ENCODE results near the gene KRT74. TPM values are rescaled to one million over a fixed set of nuclear protein-coding genes. Genes with fewer than 3 reads are reported as not detected.

KRT74 gene
- total and polyA plus RNA-seq, 9 of the 15 experiments (the other 6 are each of a cell fraction or from before 2014, with no cell fraction given), result not detected

DNA sequence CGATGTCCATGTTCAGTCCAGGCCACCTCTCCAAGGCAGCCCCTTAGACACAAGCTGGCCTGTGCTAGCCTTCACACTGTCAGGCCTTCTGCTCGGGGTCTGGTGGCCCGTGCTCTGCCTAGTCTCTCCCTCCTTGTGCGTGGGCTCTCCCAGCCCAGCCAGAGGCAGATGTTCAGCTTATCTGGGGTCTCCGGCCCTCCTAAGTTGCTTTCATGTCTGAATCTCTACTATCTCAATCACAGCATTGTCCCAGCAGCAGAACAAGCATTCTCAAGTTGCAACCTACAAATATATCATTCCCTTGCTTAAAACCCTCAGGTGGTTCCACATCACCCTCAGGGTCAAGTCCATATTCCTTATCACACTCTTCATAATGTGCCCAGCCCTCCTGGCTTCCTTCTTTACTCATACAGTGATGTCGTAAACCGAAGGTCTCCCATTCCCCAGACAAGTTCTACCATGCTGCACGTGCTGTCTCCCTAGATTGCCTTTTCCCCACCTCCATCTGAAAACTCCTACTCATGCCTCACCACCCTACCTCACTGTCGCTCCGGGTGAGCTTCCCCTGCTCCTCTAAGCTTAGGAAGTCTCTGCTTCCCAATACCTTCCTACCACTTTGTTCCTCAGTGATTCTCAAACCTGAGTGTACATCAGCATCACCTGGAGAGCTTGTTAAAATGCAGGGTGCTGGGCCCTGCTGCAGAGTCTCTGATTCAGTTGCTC, 43.2 kb upstream of the KRT74 start:
- ChIA-PET CTCF (ENCODE audit: low intra/inter-chr PET ratio) (no interaction called here), POLR2A (interaction anchor here (0.9 kb wide), 1 partner anchor 18 kb away, joined by 3 read pairs; no protein-coding TSS in a partner anchor)
- Histone ChIP-seq H3K36me3 (ENCODE audit: control insufficient read depth, insufficient read depth, low read length) (no peaks in the 10 kb centered on the region), H3K9me1 (ENCODE audit: control insufficient read depth, insufficient read depth, low read length) (no peaks in the 10 kb centered on the region), H3K4me1 (replicated peaks in 1 of 2; ENCODE audit: control insufficient read depth in 2 of 2, insufficient read depth in 2 of 2, low read length in 2 of 2) (no peaks in the 10 kb centered on the region; a peak in 1 of 5 replicates), H3K9me3 (replicated peaks; ENCODE audit: control insufficient read depth, insufficient read depth, low read depth, low read length) (no peaks in the 10 kb centered on the region), H3K79me2 (ENCODE audit: control insufficient read depth, insufficient read depth, low read length) (no peaks in the 10 kb centered on the region), H3K9ac (ENCODE audit: insufficient read depth in 1 of 2, low read depth in 2 of 2, low read length in 2 of 2) (no peak overlapping the region), H3K4me2 (ENCODE audit: insufficient read depth, low read length) (no peak overlapping the region), H3K27me3 (ENCODE audit: control insufficient read depth in 2 of 2, insufficient read depth in 2 of 2, low read length in 2 of 2) (peaks cover 7 to 29% of the 10 kb centered on the region in 2 experiments; a peak in 4 of 5 replicates), H2AFZ (ENCODE audit: low read depth, low read length) (no peak overlapping the region), H3K4me3 (no peak overlapping the region), H3K27ac (ENCODE audit: extremely low read depth, low read depth, low read length) (no peak overlapping the region), H4K20me1 (replicated peaks; ENCODE audit: control insufficient read depth, insufficient read depth, low read length) (0 out of 2 replicates have a peak, but pooled peaks cover 2% of the 10 kb centered on the region)
- DNase-seq (ENCODE audit: extremely low read depth in 1 of 4, low spot score in 3 of 4), result no peak
- intact Hi-C loops (cut with micrococcal nuclease) (no loop called here), in situ Hi-C loops (cut with MboI) (no loop called here)
- WGBS (ENCODE audit: insufficient coverage, low coverage, missing lambda C conversion rate), result 11% methylated on average over 10 of the region's 10 CpGs
- no peak for FAIRE-seq
- BruUV-seq (replicated peaks), result no TSS peak
- no peak for TF ChIP-seq CCNT2 (IDR thresholded peaks at IDR 0.05; ENCODE audit: borderline replicate concordance, extremely low read depth, insufficient read length, low read depth, low read length)
- no peak for TF ChIP-seq RREB1 (CRISPR knock-in tag; IDR thresholded peaks at IDR 0.05)
- TF ChIP-seq ZNF655 (CRISPR knock-in tag; IDR thresholded peaks at IDR 0.05), result no peak
- no peak for TF ChIP-seq CBX3 (IDR thresholded peaks at IDR 0.05; ENCODE audit: borderline replicate concordance in 1 of 2, low read length in 2 of 2)
- no peak for TF ChIP-seq E2F1 (CRISPR knock-in tag; IDR thresholded peaks at IDR 0.05)
- peak; percentile 26; the same call in 1 of the 2 replicates for TF ChIP-seq BHLHE40 (IDR thresholded peaks at IDR 0.05; ENCODE audit: low read length)
- peak; percentile 63 for TF ChIP-seq CBFA2T3 (IDR thresholded peaks at IDR 0.05)
- no peak for TF ChIP-seq POLR2AphosphoS2 (IDR thresholded peaks at IDR 0.05; ENCODE audit: low read length)
- TF ChIP-seq, protein P1, sequence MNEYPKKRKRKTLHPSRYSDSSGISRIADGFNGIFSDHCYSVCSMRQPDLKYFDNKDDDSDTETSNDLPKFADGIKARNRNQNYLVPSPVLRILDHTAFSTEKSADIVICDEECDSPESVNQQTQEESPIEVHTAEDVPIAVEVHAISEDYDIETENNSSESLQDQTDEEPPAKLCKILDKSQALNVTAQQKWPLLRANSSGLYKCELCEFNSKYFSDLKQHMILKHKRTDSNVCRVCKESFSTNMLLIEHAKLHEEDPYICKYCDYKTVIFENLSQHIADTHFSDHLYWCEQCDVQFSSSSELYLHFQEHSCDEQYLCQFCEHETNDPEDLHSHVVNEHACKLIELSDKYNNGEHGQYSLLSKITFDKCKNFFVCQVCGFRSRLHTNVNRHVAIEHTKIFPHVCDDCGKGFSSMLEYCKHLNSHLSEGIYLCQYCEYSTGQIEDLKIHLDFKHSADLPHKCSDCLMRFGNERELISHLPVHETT (CRISPR knock-in tag; conservative IDR thresholded peaks at IDR 0.05 in 1 of 2, IDR thresholded peaks at IDR 0.05 in 1 of 2), result no peak
- no peak for TF ChIP-seq TSC22D4 (tag; IDR thresholded peaks at IDR 0.05)
- peak; percentile 31; the same call in 1 of the 2 replicates for TF ChIP-seq CBFA2T2 (conservative IDR thresholded peaks at IDR 0.05)
- no peak for ATAC-seq
